ENCODE results near the gene MRGPRE.

MRGPRE gene

GRCh38 chr11:3226846-3227567, 5.2 kb downstream of the MRGPRE start:
- DNase-seq = no peak

- DNase-seq = no peak
Observed at GRCh38 chr11:3225826-3226750, 6.1 kb downstream of the MRGPRE start.

GRCh38 chr11:3225159-3225758, 7.0 kb downstream of the MRGPRE start:
- no peak for DNase-seq

- DNase-seq = no peak
Observed at GRCh38 chr11:3224401-3225057, 7.7 kb downstream of the MRGPRE start.

GRCh38 chr11:3223932-3224381, 8.3 kb downstream of the MRGPRE start:
- no peak for DNase-seq

GRCh38 chr11:3222941-3223915, 9.0 kb downstream of the MRGPRE start:
- no peak for DNase-seq

- no peak for DNase-seq
Observed at GRCh38 chr11:3222003-3222855, 10.0 kb downstream of the MRGPRE start.

- no peak for DNase-seq
Observed at GRCh38 chr11:3221408-3222002, 10.7 kb downstream of the MRGPRE start.

- DNase-seq = no peak
Observed at GRCh38 chr11:3220521-3221407, 11.5 kb downstream of the MRGPRE start.

- DNase-seq = no peak
Observed at GRCh38 chr11:3220101-3220500, 12.1 kb downstream of the MRGPRE start.

- no peak for DNase-seq
Observed at GRCh38 chr11:3219281-3219892, 12.8 kb downstream of the MRGPRE start.

- DNase-seq = no peak
Observed at GRCh38 chr11:3218483-3219280, 13.5 kb downstream of the MRGPRE start, which contains the start of gene MRGPRG. Gene MRGPRG, minus strand, starts transcription at chr11:3218813. Its CDS starts 0 bp downstream, at chr11:3218813.

- no peak for DNase-seq
Observed at GRCh38 chr11:3217818-3218482, 14.3 kb downstream of the MRGPRE start.

- no peak for DNase-seq
Observed at GRCh38 chr11:3216027-3216525, 16.1 kb downstream of the MRGPRE start.

- DNase-seq = no peak
Observed at GRCh38 chr11:3215346-3216026, 16.7 kb downstream of the MRGPRE start.

GRCh38 chr11:3214420-3214699, 17.9 kb downstream of the MRGPRE start:
- DNase-seq = no peak

All from NCI-H1048 (cell line).